Common myeloid progenitor, CD34-positive (primary cell): ENCODE results near the gene UBASH3B.

ENCODE experiments used
- CTCF ChIA-PET: fragments of 350-600 bp; sonication (Branson Sonifier 250); formaldehyde crosslinking; loops from one replicate; lab custom pipeline; 2021; ENCODE audit warnings: antibody characterized with exemption; lab: Charles Lee
- POLR2A ChIA-PET: fragments of 350-600 bp; sonication (Branson Sonifier 250); formaldehyde crosslinking; loops from one replicate; lab custom pipeline; 2021; ENCODE audit warnings: antibody characterized with exemption; lab: Charles Lee
- DNase-seq, 3 donors: peaks; one replicate each; pipeline versions ENCODE4 v3.0.0 to v3.0.0-alpha.2; 2013
- H3K27ac ChIP-seq, 2 experiments: 1 replicate in 1 of 2; 2 replicates in 1 of 2; pipeline ENCODE4 v1.7.0; 2013; ENCODE audit warnings: inconsistent platforms in 2 of 2, low read length in 2 of 2, mild to moderate bottlenecking in 2 of 2, low read depth in 1 of 2, moderate library complexity in 1 of 2; ENCODE audit not compliant: severe bottlenecking in 2 of 2, insufficient read depth in 1 of 2, poor library complexity in 1 of 2
- H3K27me3 ChIP-seq, 5 experiments: replicated peaks in 2 of 5; 1 replicate in 3 of 5; 2 replicates in 2 of 5; pipeline versions ENCODE4 v1.6.1 to v1.7.0; 2013; ENCODE audit warnings: low read length in 4 of 5, mild to moderate bottlenecking in 2 of 5, moderate library complexity in 2 of 5, inconsistent platforms in 1 of 5; ENCODE audit not compliant: insufficient read depth in 5 of 5, control insufficient read depth in 4 of 5
- H3K36me3 ChIP-seq, 4 experiments: 1 replicate in 2 of 4; 2 replicates in 2 of 4; pipeline versions ENCODE4 v1.6.1 to v1.7.0; 2013; ENCODE audit warnings: low read length in 3 of 4, control low read depth in 1 of 4, mild to moderate bottlenecking in 1 of 4; ENCODE audit not compliant: control insufficient read depth in 4 of 4, insufficient read depth in 4 of 4
- H3K4me1 ChIP-seq, 4 experiments: 1 replicate in 3 of 4; 2 replicates in 1 of 4; pipeline versions ENCODE4 v1.6.1 to v1.7.1; 2013; ENCODE audit warnings: low read length in 3 of 4, mild to moderate bottlenecking in 3 of 4, control low read depth in 1 of 4, inconsistent platforms in 1 of 4, moderate library complexity in 1 of 4; ENCODE audit not compliant: control insufficient read depth in 4 of 4, insufficient read depth in 4 of 4; ENCODE audit errors: control extremely low read depth in 1 of 4
- H3K4me3 ChIP-seq, 7 experiments: 1 replicate in 4 of 7; 2 replicates in 3 of 7; pipeline versions ENCODE4 v1.5.1 to v1.7.0; 2013; ENCODE audit warnings: mild to moderate bottlenecking in 7 of 7, low read length in 6 of 7, moderate library complexity in 6 of 7, inconsistent platforms in 2 of 7, low read depth in 2 of 7, control low read depth in 1 of 7; ENCODE audit not compliant: insufficient read depth in 4 of 7, control insufficient read depth in 1 of 7; ENCODE audit errors: extremely low read depth in 1 of 7
- H3K9me3 ChIP-seq, 5 experiments: 1 replicate in 4 of 5; 2 replicates in 1 of 5; pipeline versions ENCODE4 v1.6.1 to v1.7.1; 2013; ENCODE audit warnings: low read length in 4 of 5, mild to moderate bottlenecking in 2 of 5, inconsistent platforms in 1 of 5, low read depth in 1 of 5, moderate library complexity in 1 of 5; ENCODE audit not compliant: control insufficient read depth in 4 of 5, insufficient read depth in 2 of 5; ENCODE audit errors: control extremely low read depth in 1 of 5
- WGBS: methylation state at CpG from one replicate; pipeline ENCODE4 v1.1.5; 2013; ENCODE audit not compliant: insufficient coverage; 5-methylcytosine and 5-hydroxymethylcytosine counted together

The UBASH3B gene

GRCh38 chr11:122757201-122757600 lies 101.7 kb downstream of the UBASH3B start:
- POLR2A ChIA-PET, result no interaction called here
- Histone ChIP-seq H3K4me3 (no peak overlapping the region), H3K9me3 (no peaks in the 10 kb centered on the region), H3K27ac (no peak overlapping the region), H3K27me3 (no peaks in the 10 kb centered on the region), H3K36me3 (no peaks in the 10 kb centered on the region), H3K4me1 (peaks cover 14 to 60% (median 52%) of the 10 kb centered on the region in 4 experiments)
- CTCF ChIA-PET, result interaction anchor here (0.8 to 18.6 kb wide), 17 partner anchors 8 to 178 kb away, joined by 3 to 369 read pairs (median 26); partner anchors contain the start of gene UBASH3B
- no peak for DNase-seq
- WGBS, result 83% methylated on average over 1 of the region's 3 CpGs

- Histone ChIP-seq H3K4me1 (peaks cover 14 to 54% (median 47%) of the 10 kb centered on the region in 4 experiments), H3K27me3 (no peaks in the 10 kb centered on the region), H3K27ac (no peak overlapping the region), H3K9me3 (no peaks in the 10 kb centered on the region), H3K4me3 (no peak overlapping the region), H3K36me3 (peaks cover 0 to 3% (median 0%) of the 10 kb centered on the region in 4 experiments)
- DNase-seq, result no peak
- 75% methylated on average over 1 of the region's 8 CpGs for WGBS
- ChIA-PET POLR2A (interaction anchor here (0.6 to 1.3 kb wide), 3 partner anchors 14 to 159 kb away, joined by 3 to 5 read pairs (median 4); no protein-coding TSS in a partner anchor), CTCF (interaction anchor here (1.1 to 18.6 kb wide), 15 partner anchors 11 to 177 kb away, joined by 3 to 369 read pairs (median 5); partner anchors contain the start of gene UBASH3B)
Measured at GRCh38 chr11:122758339-122758738, 102.8 kb downstream of the UBASH3B start.

- Histone ChIP-seq H3K36me3 (peaks cover 0 to 3% (median 0%) of the 10 kb centered on the region in 4 experiments), H3K4me3 (no peak overlapping the region), H3K27me3 (no peaks in the 10 kb centered on the region), H3K9me3 (no peaks in the 10 kb centered on the region), H3K4me1 (peaks cover 11 to 51% (median 46%) of the 10 kb centered on the region in 4 experiments), H3K27ac (no peak overlapping the region)
- POLR2A ChIA-PET, result interaction anchor here (1.2 to 1.3 kb wide), 2 partner anchors 13 to 103 kb away, joined by 4 to 5 read pairs; no protein-coding TSS in a partner anchor
- WGBS, result 14% methylated on average over 4 of the region's 5 CpGs
- CTCF ChIA-PET, result interaction anchor here (1.0 to 18.6 kb wide), 15 partner anchors 10 to 177 kb away, joined by 3 to 369 read pairs (median 4); partner anchors contain the start of gene UBASH3B
- peak in 2 of 3 donors; percentile 72 to 84 for DNase-seq
Measured at GRCh38 chr11:122758974-122759373, 103.5 kb downstream of the UBASH3B start.

- H3K36me3 ChIP-seq, result peaks cover 0 to 3% (median 0%) of the 10 kb centered on the region in 4 experiments
- ChIA-PET POLR2A (no interaction called here), CTCF (interaction anchor here (0.8 to 6.3 kb wide), 3 partner anchors 17 to 135 kb away, joined by 3 to 33 read pairs (median 4); no protein-coding TSS in a partner anchor)
- peaks cover 0 to 19% (median 13%) of the 10 kb centered on the region in 4 experiments for H3K4me1 ChIP-seq
- no peak for DNase-seq
- WGBS, result 100% methylated on average over 1 of the region's 2 CpGs
- no peaks in the 10 kb centered on the region for H3K27me3 ChIP-seq
- H3K4me3 ChIP-seq, result no peak overlapping the region
- no peaks in the 10 kb centered on the region for H3K9me3 ChIP-seq
- H3K27ac ChIP-seq, result no peak overlapping the region
Measured at GRCh38 chr11:122763108-122763507, 107.6 kb downstream of the UBASH3B start.

- no peaks in the 10 kb centered on the region for H3K9me3 ChIP-seq
- CTCF ChIA-PET, result interaction anchor here (0.6 to 6.3 kb wide), 6 partner anchors 9 to 136 kb away, joined by 3 to 33 read pairs (median 8); no protein-coding TSS in a partner anchor
- H3K27ac ChIP-seq, result no peak overlapping the region
- H3K36me3 ChIP-seq, result peaks cover 0 to 3% (median 2%) of the 10 kb centered on the region in 4 experiments
- POLR2A ChIA-PET, result interaction anchor here (0.7 kb wide), 2 partner anchors 42 to 109 kb away, joined by 3 read pairs; partner anchors contain the start of gene UBASH3B
- no peak overlapping the region for H3K4me3 ChIP-seq
- 88% methylated on average over 5 of the region's 7 CpGs for WGBS
- peaks cover 0 to 6% (median under 1%) of the 10 kb centered on the region in 4 experiments for H3K4me1 ChIP-seq
- H3K27me3 ChIP-seq, result no peaks in the 10 kb centered on the region
- no peak for DNase-seq
Measured at GRCh38 chr11:122764371-122765090, 109.0 kb downstream of the UBASH3B start.

- Histone ChIP-seq H3K27me3 (no peaks in the 10 kb centered on the region), H3K36me3 (peaks cover 0 to 3% (median 2%) of the 10 kb centered on the region in 4 experiments), H3K4me3 (no peak overlapping the region), H3K4me1 (peaks cover 0 to 5% (median 0%) of the 10 kb centered on the region in 4 experiments), H3K27ac (no peak overlapping the region), H3K9me3 (no peaks in the 10 kb centered on the region)
- peak in 1 of 3 donors; percentile 20 for DNase-seq
- ChIA-PET POLR2A (interaction anchor here (0.6 to 0.7 kb wide), 2 partner anchors 43 to 1810 kb away, joined by 3 to 4 read pairs; no protein-coding TSS in a partner anchor), CTCF (interaction anchor here (1.4 to 6.3 kb wide), 5 partner anchors 10 to 137 kb away, joined by 3 to 33 read pairs (median 11); no protein-coding TSS in a partner anchor)
- 96% methylated on average over 2 of the region's 4 CpGs for WGBS
Measured at GRCh38 chr11:122765487-122766131, 110.1 kb downstream of the UBASH3B start.
